GM21367 (cell line): ENCODE results near the gene PRKG2.
"Not testable (repeated sequence)": the region's sequence is repeated elsewhere in the genome, so short reads cannot be mapped to it uniquely, and the experiment has no call there.

Experiments used
- ATAC-seq: cut with Tn5 transposase; IDR thresholded peaks from one replicate; pipeline ENCODE4 v1.9.1; 2021; ENCODE audit not compliant: unreplicated experiment

The PRKG2 gene

GRCh38 chr4:81162752-81163458, 52.1 kb downstream of the PRKG2 start:
- ATAC-seq, result no peak

- not testable (repeated sequence) for ATAC-seq
Observed at GRCh38 chr4:81153714-81154323, 61.2 kb downstream of the PRKG2 start.

- ATAC-seq, result no peak
Observed at GRCh38 chr4:81152839-81153713, 61.9 kb downstream of the PRKG2 start.

- ATAC-seq, result no peak
Observed at GRCh38 chr4:81149976-81150375, 65.0 kb downstream of the PRKG2 start.

GRCh38 chr4:81148576-81148975, 66.4 kb downstream of the PRKG2 start:
- no peak for ATAC-seq

- no peak for ATAC-seq
Observed at GRCh38 chr4:81146466-81146865, 68.6 kb downstream of the PRKG2 start.

GRCh38 chr4:81143183-81143582, 71.8 kb downstream of the PRKG2 start:
- no peak for ATAC-seq

GRCh38 chr4:81142744-81143143, 72.3 kb downstream of the PRKG2 start:
- no peak for ATAC-seq

GRCh38 chr4:81137894-81138293, 77.1 kb downstream of the PRKG2 start:
- ATAC-seq, result no peak

GRCh38 chr4:81137446-81137845, 77.6 kb downstream of the PRKG2 start:
- ATAC-seq, result no peak

GRCh38 chr4:81136161-81136905, 78.7 kb downstream of the PRKG2 start:
- no peak for ATAC-seq

GRCh38 chr4:81135501-81135900, 79.5 kb downstream of the PRKG2 start:
- no peak for ATAC-seq

GRCh38 chr4:81131563-81131962, 83.5 kb downstream of the PRKG2 start:
- no peak for ATAC-seq

GRCh38 chr4:81131066-81131465, 84.0 kb downstream of the PRKG2 start:
- no peak for ATAC-seq

GRCh38 chr4:81130569-81130968, 84.5 kb downstream of the PRKG2 start:
- no peak for ATAC-seq

- ATAC-seq, result no peak
Observed at GRCh38 chr4:81120055-81120454, 95.0 kb downstream of the PRKG2 start.

GRCh38 chr4:81118086-81118485, 96.9 kb downstream of the PRKG2 start:
- no peak for ATAC-seq

GRCh38 chr4:81116566-81116965, 98.5 kb downstream of the PRKG2 start:
- ATAC-seq, result no peak

GRCh38 chr4:81113024-81113423, 102.0 kb downstream of the PRKG2 start:
- no peak for ATAC-seq

GRCh38 chr4:81109356-81109755, 105.7 kb downstream of the PRKG2 start:
- ATAC-seq, result no peak

- ATAC-seq, result no peak
Observed at GRCh38 chr4:81106150-81106549, 108.9 kb downstream of the PRKG2 start.
